Measurements from ENCODE around the gene FRMD1.

The FRMD1 gene

DNA sequence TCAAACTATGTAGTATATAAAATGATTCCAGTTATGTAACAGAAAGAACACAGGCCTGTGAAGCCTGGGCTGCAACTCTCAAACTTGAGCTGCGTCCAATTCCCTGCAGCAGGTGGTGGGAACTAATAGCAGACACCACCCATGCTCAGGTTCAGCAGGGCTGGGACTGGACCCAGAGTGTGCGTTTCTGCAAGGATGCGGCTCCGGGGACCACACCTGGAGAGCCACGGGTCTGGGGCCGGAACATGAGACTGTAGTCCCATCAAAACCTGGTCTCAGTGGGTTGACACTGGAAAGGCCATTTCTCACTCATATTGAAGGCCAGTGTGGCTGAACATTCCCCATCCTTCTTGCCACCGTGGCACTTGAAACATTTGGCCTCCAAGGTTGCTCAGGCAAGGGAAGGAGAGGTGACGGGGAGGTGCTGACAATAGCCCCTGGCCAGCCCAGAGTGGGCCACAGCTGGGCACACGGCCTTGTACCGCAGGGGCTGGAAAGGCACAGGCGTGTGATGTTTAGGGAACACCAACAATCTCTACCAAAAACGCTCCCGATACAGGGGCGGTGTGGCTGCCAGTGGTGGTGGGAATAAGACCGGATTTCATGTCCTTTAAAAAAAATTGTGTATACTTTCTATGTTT, 38.0 kb downstream of the FRMD1 start:
- Mint-ChIP-seq H3K4me3 (no peak overlapping the region), H3K36me3 (peaks cover 6% of the 10 kb centered on the region), H3K27me3 (peaks cover 5% of the 10 kb centered on the region), H3K27ac (no peak overlapping the region), H3K9me3 (peaks cover 17% of the 10 kb centered on the region), H3K4me1 (no peaks in the 10 kb centered on the region)
- no peak for ATAC-seq

DNA sequence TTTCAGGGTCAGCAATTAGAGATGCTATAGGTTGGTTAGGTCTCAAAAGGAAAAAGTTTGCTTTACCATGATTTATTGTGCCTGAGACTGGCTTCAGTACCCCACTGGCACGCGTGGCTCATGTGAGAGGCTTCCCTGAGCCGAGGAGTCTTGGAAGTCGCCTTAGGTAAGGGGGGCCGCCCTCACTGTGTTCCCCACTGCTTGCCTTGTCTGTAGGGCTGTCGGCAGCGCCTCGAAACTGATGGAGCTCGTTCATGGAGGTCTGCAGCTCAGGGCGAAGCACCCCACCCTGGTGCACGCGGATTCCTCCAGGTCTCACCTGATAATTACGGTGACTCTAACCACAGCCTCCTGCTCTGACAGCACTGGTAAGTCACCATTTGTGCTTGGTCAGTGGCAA, 39.2 kb downstream of the FRMD1 start:
- Mint-ChIP-seq H3K36me3 (peaks cover 6% of the 10 kb centered on the region), H3K27ac (no peak overlapping the region), H3K4me3 (no peak overlapping the region), H3K27me3 (peaks cover 10% of the 10 kb centered on the region), H3K4me1 (no peaks in the 10 kb centered on the region), H3K9me3 (peaks cover 18% of the 10 kb centered on the region)
- no peak for ATAC-seq

DNA sequence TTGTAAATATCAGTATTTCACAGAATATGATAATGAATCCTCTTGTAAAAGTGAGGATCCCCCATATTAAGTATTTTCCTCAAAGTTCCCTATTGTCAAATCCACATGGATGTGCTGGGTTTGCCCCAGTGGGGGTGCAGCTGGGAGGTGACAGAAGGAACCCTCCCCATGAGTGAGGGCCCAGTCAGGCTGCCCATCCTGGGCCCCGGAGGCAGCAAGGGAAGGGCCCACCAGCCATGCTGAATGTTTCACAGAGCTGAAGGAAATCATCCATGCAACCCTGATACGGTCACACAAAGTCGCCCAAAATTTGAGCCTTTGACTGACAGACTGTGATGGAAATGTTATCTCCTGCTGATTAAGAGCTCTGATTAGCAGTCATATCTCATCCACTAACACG, 39.7 kb downstream of the FRMD1 start:
- H3K27me3 Mint-ChIP-seq, result peaks cover 10% of the 10 kb centered on the region
- H3K4me3 Mint-ChIP-seq, result no peak overlapping the region
- peaks cover 6% of the 10 kb centered on the region for H3K36me3 Mint-ChIP-seq
- no peak overlapping the region for H3K27ac Mint-ChIP-seq
- peaks cover 18% of the 10 kb centered on the region for H3K9me3 Mint-ChIP-seq
- no peaks in the 10 kb centered on the region for H3K4me1 Mint-ChIP-seq
- no peak for ATAC-seq

DNA sequence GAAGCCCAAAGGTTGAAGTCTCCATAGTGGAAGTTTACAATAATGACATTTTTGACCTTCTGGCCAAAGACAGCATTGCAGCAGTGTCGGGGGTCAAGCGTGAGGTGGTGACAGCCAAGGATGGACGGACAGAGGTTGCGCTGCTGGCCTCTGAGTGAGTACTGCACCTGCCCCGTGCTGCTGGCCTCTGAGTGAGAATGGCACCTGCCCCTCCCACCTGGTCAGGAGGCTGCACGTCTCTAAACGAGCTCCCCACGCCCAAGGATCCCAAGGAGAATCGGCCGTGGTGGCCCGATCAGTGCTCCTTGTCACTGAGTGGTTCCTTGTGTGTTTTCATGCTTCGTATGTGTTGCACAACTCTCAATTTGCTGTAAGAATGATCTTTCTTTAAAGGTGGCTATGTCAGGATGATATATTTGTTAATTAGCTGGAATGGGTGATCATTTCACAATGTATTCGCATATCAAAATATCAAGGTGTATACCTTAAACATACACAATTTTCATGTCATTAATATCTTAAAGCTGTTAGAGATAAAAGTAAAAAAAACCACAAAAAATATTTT, 40.4 kb downstream of the FRMD1 start:
- H3K4me1 Mint-ChIP-seq, result no peaks in the 10 kb centered on the region
- peaks cover 18% of the 10 kb centered on the region for H3K9me3 Mint-ChIP-seq
- H3K36me3 Mint-ChIP-seq, result peaks cover 6% of the 10 kb centered on the region
- peaks cover 10% of the 10 kb centered on the region for H3K27me3 Mint-ChIP-seq
- ATAC-seq, result no peak
- H3K4me3 Mint-ChIP-seq, result no peak overlapping the region
- no peak overlapping the region for H3K27ac Mint-ChIP-seq

DNA sequence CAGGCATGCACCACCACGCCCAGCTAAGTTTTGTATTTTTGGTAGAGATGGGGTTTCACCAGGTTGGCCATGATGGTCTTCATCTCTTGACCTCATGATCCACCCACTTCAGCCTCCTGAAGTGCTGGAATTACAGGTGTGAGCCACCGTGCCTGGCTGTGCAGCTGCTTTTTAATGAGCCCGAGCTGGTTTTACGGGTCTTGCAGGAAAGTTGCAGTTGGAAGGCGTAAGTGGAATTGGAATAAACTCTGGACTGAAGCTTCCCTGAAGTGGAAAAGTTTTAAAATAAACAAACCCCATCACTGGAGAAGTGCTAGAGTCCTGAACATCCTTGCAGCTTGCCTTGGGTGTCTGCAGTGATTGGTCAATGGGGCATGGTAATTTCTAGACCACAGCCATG, 41.2 kb downstream of the FRMD1 start:
- Mint-ChIP-seq H3K36me3 (peaks cover 6% of the 10 kb centered on the region), H3K4me3 (no peak overlapping the region), H3K27ac (no peak overlapping the region), H3K9me3 (peaks cover 18% of the 10 kb centered on the region), H3K27me3 (peaks cover 10% of the 10 kb centered on the region), H3K4me1 (no peaks in the 10 kb centered on the region)
- no peak for ATAC-seq

DNA sequence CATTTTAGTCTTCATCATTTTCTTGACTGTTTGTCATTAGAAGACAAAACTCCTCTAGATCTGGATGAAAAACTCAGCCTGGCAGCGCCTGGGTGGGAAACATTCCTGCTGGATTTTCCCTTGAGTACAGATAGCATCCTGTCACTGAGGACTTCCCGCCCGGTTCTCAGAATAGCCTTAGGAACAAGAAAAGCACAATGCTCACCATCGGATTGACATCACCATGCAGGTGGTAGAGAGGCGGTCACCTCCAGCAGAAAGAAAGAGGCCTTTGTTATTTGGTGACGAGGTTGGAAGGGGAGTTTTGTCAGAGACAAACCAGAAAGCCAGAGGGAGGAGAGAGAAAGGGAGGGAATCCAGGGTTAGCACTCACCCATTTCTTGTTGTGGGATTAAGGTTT, 41.8 kb downstream of the FRMD1 start:
- Mint-ChIP-seq H3K4me3 (no peak overlapping the region), H3K36me3 (peaks cover 6% of the 10 kb centered on the region), H3K4me1 (no peaks in the 10 kb centered on the region), H3K27ac (no peak overlapping the region), H3K27me3 (peaks cover 10% of the 10 kb centered on the region), H3K9me3 (peaks cover 18% of the 10 kb centered on the region)
- ATAC-seq, result no peak

DNA sequence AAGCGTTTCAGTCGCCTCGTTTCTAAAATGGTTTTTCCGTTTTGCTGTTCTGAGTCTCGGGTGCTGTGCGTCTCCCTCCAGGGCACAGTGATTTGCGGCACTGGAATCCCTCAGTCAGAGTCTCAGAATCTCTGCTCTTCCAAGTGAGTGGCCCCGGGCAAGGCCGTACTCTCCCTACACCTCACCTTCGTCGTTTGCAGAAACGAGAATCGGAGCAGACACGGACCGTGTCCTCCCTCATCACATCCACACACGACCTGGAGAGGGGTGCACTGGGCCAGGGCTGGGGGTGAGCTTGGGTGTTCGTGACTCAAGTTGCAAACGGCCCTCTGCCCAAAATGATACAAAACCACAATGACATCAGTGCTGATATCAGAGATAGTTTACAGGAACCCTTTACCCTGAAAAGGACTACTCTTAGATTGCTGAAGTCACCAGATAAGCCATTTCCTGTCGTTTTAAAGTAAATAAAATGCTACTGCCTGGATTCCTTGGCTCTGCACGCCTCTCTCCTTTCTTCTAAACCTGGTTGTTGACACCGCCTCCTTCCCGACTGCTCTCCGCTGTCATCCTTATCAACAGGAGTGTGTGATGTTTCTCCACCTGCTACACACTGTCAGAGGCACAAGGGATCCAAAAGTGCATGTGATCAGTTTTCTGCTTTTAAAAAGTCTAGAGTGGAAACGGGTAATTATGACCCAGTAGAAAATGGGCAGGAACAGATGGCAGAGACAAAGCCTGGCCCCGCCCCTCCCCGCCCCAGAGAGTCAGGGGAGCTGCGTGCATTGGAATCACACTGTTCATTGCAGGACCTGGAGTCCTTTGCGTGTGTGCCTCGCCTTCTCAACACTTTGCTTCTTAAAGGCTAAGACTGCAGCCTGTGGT, 43.1 kb downstream of the FRMD1 start:
- peaks cover 6% of the 10 kb centered on the region for H3K36me3 Mint-ChIP-seq

DNA sequence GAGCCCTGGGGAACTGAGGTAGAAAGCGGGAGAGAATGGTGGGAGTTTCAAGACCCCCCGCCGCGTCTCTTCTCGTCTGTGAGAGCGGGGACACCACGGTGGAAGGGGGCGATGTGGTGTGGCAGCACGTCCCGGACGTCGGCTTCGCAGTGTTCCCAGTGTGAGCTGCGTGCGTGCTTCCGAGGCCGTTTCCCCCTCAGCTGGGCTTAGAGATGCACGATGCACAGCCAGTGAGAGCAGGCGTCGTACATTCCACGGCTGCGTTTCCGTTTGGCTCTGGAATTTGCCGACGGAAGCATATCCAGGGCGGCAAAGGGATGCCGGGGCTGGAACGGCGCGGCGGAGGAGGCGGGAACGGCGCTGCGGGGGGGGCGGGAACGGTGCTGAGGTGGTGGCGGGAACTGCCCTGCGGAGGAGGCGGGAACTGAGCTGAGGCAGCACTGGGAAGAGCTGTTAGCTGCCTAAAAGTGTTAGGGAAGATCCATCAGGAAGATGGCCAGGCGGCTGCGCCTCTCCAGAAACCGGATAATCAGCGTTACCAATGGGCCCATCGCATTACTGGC, 43.8 kb downstream of the FRMD1 start:
- peaks cover 10% of the 10 kb centered on the region for H3K27me3 Mint-ChIP-seq
- H3K36me3 Mint-ChIP-seq, result peaks cover 1% of the 10 kb centered on the region
- no peak overlapping the region for H3K27ac Mint-ChIP-seq
- no peak for ATAC-seq
- peaks cover 11% of the 10 kb centered on the region for H3K9me3 Mint-ChIP-seq
- H3K4me1 Mint-ChIP-seq, result no peaks in the 10 kb centered on the region
- no peak overlapping the region for H3K4me3 Mint-ChIP-seq

More for the DNA sequence above, 43.1 kb downstream of the FRMD1 start:
- Mint-ChIP-seq H3K27me3 (peaks cover 10% of the 10 kb centered on the region), H3K4me3 (no peak overlapping the region), H3K9me3 (peaks cover 14% of the 10 kb centered on the region), H3K27ac (no peak overlapping the region), H3K4me1 (no peaks in the 10 kb centered on the region)
- ATAC-seq, result no peak

DNA sequence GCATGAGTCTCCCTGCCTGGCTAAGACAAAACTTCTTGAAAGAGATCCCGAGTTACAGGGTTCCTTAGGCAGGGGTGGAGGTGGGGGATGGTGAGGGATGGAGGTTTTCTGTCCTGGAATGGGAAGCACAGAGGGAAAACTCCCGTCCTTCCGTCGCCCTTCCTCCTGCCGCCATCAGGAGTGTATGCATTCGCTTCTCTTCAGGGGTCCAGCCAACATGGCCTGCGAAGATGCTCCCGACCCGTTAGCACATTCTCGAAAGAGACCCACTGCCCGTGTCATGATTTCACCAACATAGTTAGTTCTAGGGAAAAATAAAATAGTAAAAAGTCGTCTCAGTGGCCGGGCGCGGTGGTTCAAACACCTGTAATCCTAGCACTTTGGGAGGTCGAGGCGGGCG, 44.5 kb downstream of the FRMD1 start:
- no peak for ATAC-seq
- H3K27ac Mint-ChIP-seq, result no peak overlapping the region
- peaks cover 10% of the 10 kb centered on the region for H3K27me3 Mint-ChIP-seq
- peaks cover 8% of the 10 kb centered on the region for H3K9me3 Mint-ChIP-seq
- no peak overlapping the region for H3K4me3 Mint-ChIP-seq
- H3K4me1 Mint-ChIP-seq, result no peaks in the 10 kb centered on the region
- H3K36me3 Mint-ChIP-seq, result no peaks in the 10 kb centered on the region

DNA sequence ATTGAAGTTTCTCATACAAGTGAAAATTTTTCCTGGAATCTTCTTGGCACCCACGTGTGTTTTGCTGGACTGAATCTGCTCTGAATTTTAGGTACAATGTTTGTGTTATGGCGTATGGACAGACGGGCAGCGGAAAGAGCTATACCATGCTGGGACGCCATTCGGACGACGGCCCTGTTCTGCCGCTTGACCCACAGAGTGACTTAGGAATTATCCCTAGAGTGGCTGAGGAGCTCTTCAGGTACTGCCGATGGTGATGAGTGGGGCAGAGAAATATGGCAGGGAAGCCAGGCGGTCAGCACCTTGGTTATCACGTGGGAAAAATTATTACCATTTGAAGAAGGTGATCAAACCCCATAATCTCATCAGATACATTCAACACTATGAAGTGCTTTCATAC, 45.2 kb downstream of the FRMD1 start:
- Mint-ChIP-seq H3K27ac (no peak overlapping the region), H3K4me3 (no peak overlapping the region), H3K27me3 (peaks cover 10% of the 10 kb centered on the region), H3K36me3 (no peaks in the 10 kb centered on the region), H3K9me3 (peaks cover 8% of the 10 kb centered on the region), H3K4me1 (no peaks in the 10 kb centered on the region)
- no peak for ATAC-seq

DNA sequence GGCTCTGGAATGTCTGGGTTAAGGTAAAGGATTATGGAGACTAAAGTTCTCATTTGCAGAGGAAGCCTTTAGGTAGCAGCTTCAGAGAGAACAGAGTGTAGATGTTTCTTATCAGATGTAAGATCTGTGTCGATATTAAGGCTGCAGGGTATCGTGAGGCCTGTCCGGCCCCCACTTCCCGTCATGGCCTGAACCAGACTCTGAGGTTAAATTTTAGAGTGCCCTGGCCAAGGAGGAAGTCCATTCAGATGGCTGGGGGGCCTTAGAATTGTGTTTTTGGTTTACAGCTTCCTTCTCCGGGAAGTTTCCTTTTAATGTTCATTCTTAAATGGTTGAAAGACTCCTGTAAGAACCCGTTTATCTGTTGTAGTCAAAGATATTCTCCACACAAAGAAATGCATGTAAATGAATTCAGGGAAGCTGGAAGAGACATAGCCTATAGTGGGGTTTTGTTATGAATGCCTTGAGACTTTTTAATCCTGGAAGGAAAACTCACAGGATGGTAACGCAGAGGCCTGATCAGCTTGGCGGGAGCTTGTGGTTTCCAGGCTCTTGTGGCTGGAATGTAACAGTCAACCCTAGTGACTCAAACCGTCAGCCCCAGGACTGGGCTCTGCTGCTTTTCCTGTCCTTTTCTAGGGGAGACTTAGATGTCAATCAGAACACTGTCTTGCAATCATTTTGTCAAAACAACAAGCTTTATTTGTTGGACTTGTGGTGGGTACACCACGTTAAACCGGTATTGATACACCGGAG, 46.8 kb downstream of the FRMD1 start:
- Mint-ChIP-seq H3K36me3 (no peaks in the 10 kb centered on the region), H3K27ac (no peak overlapping the region), H3K4me3 (no peak overlapping the region), H3K9me3 (peaks cover 5% of the 10 kb centered on the region), H3K27me3 (peaks cover 14% of the 10 kb centered on the region), H3K4me1 (no peaks in the 10 kb centered on the region)
- no peak for ATAC-seq

DNA sequence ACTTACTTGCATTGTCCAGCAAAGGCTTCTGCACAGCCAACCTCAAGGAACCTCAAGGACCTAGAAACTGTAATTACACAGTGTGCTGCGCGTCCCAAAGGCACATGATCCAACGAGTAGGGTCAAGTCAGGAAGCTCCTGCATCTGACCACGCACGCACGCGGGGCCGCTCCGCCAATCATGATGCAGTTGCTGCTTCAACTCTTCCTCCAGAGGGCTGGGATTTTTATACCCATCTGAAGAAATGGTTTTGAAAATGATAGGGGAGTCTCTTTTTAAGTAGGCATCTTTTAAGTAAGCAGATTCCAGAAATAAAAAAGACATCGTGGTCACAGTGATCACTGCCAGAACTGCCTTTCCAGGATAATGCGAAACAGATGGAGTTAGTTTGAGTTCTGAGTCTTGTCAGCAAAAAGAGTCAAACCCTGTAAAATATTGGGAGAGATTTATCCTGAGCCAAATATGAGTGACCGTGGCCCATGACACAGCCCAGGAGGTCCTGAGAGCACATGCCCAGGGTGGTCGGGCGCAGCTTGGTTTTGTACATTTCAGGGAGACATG, 47.5 kb downstream of the FRMD1 start:
- H3K27ac Mint-ChIP-seq, result no peak overlapping the region
- no peak for ATAC-seq
- peaks cover 3% of the 10 kb centered on the region for H3K9me3 Mint-ChIP-seq
- no peak overlapping the region for H3K4me3 Mint-ChIP-seq
- H3K27me3 Mint-ChIP-seq, result peaks cover 21% of the 10 kb centered on the region
- no peaks in the 10 kb centered on the region for H3K4me1 Mint-ChIP-seq
- no peaks in the 10 kb centered on the region for H3K36me3 Mint-ChIP-seq

DNA sequence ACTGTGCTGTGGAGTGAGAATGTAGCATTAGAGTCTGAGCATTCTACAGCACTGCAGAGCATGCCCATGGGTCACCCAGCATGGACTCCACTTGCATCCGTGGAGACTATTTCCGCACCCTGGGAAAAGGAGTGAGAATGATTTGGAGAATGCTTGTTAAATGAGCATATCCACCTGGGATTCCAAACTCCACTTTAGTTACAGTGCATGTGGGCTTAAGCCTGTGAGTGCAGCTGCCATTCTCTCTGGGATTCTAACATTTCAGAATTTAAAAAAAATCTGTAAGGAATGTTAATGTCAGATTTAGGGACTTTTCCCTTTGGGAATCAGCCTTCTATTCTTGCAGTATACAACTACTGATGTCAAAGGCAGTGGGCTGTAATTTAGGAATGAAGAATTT, 48.1 kb downstream of the FRMD1 start:
- no peak overlapping the region for H3K4me3 Mint-ChIP-seq
- peaks cover 15% of the 10 kb centered on the region for H3K27me3 Mint-ChIP-seq
- H3K36me3 Mint-ChIP-seq, result no peaks in the 10 kb centered on the region
- no peaks in the 10 kb centered on the region for H3K9me3 Mint-ChIP-seq
- ATAC-seq, result no peak
- no peak overlapping the region for H3K27ac Mint-ChIP-seq
- H3K4me1 Mint-ChIP-seq, result no peaks in the 10 kb centered on the region

DNA sequence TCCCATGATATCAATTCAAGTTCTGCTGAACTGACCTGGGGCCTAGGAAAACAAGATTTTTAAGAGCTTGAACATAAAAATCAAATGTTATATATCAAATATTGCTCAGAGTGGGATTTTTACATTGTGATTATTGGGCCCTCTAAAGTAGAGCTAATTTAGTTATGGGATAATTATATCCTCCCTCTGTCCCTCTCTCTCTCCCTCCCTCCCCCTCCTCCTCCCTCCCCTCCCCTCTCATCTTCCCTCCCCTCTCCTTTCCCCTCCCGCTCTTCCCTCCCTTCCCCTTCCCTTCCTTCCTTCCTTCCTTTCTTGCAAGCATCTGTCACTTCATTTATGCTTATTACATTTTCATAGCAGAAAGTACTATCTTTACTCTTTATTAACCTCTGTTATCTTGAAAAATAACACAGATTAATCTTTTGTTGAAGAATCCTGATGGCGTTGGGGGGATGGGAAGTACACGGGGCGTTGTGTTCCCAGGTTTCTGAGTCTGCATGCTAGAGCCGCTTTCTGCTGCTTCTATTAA, 48.7 kb downstream of the FRMD1 start:
- no peak overlapping the region for H3K4me3 Mint-ChIP-seq
- H3K4me1 Mint-ChIP-seq, result no peaks in the 10 kb centered on the region
- H3K36me3 Mint-ChIP-seq, result no peaks in the 10 kb centered on the region
- peaks cover 13% of the 10 kb centered on the region for H3K27me3 Mint-ChIP-seq
- H3K9me3 Mint-ChIP-seq, result no peaks in the 10 kb centered on the region
- ATAC-seq, result no peak
- H3K27ac Mint-ChIP-seq, result no peak overlapping the region

All from stimulated activated memory B cell treated with anti-CD40 and anti-IgM and Interleukin-4, amounts not matched to agents 10 μg/mL and 1 μg/mL and 100 μg/mL, for 72 hours (primary cell).